Measurements from ENCODE around the gene NXPH3. TPM values are rescaled to one million over a fixed set of nuclear protein-coding genes. Genes with fewer than 3 reads are reported as not detected.

NXPH3 gene
- total RNA-seq, 1 donor from 2014 or later = not detected

- intact Hi-C loops (cut with micrococcal nuclease) = no loop called here
Measured at GRCh38 chr17:49554694-49555494, 20.8 kb upstream of the NXPH3 start.

- intact Hi-C loops (cut with micrococcal nuclease) = loop anchor here (1.0 kb wide), 3 partner anchors 59 to 147 kb away; no protein-coding TSS in a partner anchor
Measured at GRCh38 chr17:49555495-49556222, 20.0 kb upstream of the NXPH3 start.

- intact Hi-C loops (cut with micrococcal nuclease) = loop anchor here (1.0 kb wide), 3 partner anchors 60 to 148 kb away; no protein-coding TSS in a partner anchor
Measured at GRCh38 chr17:49556223-49556943, 19.3 kb upstream of the NXPH3 start.

GRCh38 chr17:49557312-49558024, 18.2 kb upstream of the NXPH3 start:
- intact Hi-C loops (cut with micrococcal nuclease) = no loop called here

GRCh38 chr17:49564638-49565037, 11.0 kb upstream of the NXPH3 start:
- intact Hi-C loops (cut with micrococcal nuclease) = no loop called here

- intact Hi-C loops (cut with micrococcal nuclease) = loop anchor here (2.0 kb wide), 1 partner anchor 433 kb away; no protein-coding TSS in a partner anchor
Measured at GRCh38 chr17:49565948-49566491, 9.7 kb upstream of the NXPH3 start.

- intact Hi-C loops (cut with micrococcal nuclease) = loop anchor here (2.0 kb wide), 1 partner anchor 432 kb away; no protein-coding TSS in a partner anchor
Measured at GRCh38 chr17:49566668-49567071, 9.0 kb upstream of the NXPH3 start.

- intact Hi-C loops (cut with micrococcal nuclease) = loop anchor here (2.0 kb wide), 1 partner anchor 432 kb away; no protein-coding TSS in a partner anchor
Measured at GRCh38 chr17:49567104-49567521, 8.6 kb upstream of the NXPH3 start.

- intact Hi-C loops (cut with micrococcal nuclease) = loop anchor here (2.0 kb wide), 2 partner anchors 283 to 431 kb away; no protein-coding TSS in a partner anchor
Measured at GRCh38 chr17:49567871-49568694, 7.6 kb upstream of the NXPH3 start.

- intact Hi-C loops (cut with micrococcal nuclease) = loop anchor here (1.0 to 2.0 kb wide), 2 partner anchors 221 to 282 kb away; no protein-coding TSS in a partner anchor
Measured at GRCh38 chr17:49568695-49569047, 7.0 kb upstream of the NXPH3 start.

- intact Hi-C loops (cut with micrococcal nuclease) = loop anchor here (1.0 kb wide), 3 partner anchors 108 to 138 kb away; partner anchors contain the start of gene SPOP
Measured at GRCh38 chr17:49570540-49571242, 5.0 kb upstream of the NXPH3 start.

- intact Hi-C loops (cut with micrococcal nuclease) = no loop called here
Measured at GRCh38 chr17:49571283-49571682, 4.4 kb upstream of the NXPH3 start.

GRCh38 chr17:49571764-49572163, 3.9 kb upstream of the NXPH3 start:
- intact Hi-C loops (cut with micrococcal nuclease) = no loop called here

GRCh38 chr17:49572226-49572625, 3.4 kb upstream of the NXPH3 start:
- intact Hi-C loops (cut with micrococcal nuclease) = no loop called here

- intact Hi-C loops (cut with micrococcal nuclease) = no loop called here
Measured at GRCh38 chr17:49572806-49573420, 2.8 kb upstream of the NXPH3 start.

- intact Hi-C loops (cut with micrococcal nuclease) = no loop called here
Measured at GRCh38 chr17:49573510-49574322, 2.0 kb upstream of the NXPH3 start.

- intact Hi-C loops (cut with micrococcal nuclease) = no loop called here
Measured at GRCh38 chr17:49574323-49574781, 1.3 kb upstream of the NXPH3 start.
